Retinal pigment epithelial cell (primary cell): ENCODE data around the gene PRSS22.
A peak's percentile ranks its signal among the peaks of the same experiment; 100 is the strongest.

Experiments
- DNase-seq: peaks from one replicate; pipeline ENCODE4 v3.0.0-alpha.2; 2010; ENCODE audit warnings: low read depth
- H3K4me3 ChIP-seq: 2 replicates; pipeline ENCODE4 v1.5.1; 2011; ENCODE audit warnings: mild to moderate bottlenecking, low read length, control low read depth, moderate library complexity
- CTCF ChIP-seq: conservative IDR thresholded peaks from 2 replicates; pipeline ENCODE4 v1.5.1; 2011; ENCODE audit warnings: low read depth, low read length, control low read depth, inconsistent platforms

The PRSS22 gene

GRCh38 chr16:2848933-2849725, 8.8 kb downstream of the PRSS22 start:
- DNase-seq = no peak
- TF ChIP-seq CTCF = no peak
- H3K4me3 ChIP-seq = no peak overlapping the region

GRCh38 chr16:2846511-2847310, 11.3 kb downstream of the PRSS22 start:
- TF ChIP-seq CTCF = no peak
- no peak overlapping the region for H3K4me3 ChIP-seq
- peak; percentile 83 for DNase-seq

- no peak overlapping the region for H3K4me3 ChIP-seq
- no peak for TF ChIP-seq CTCF
- DNase-seq = no peak
Measured at GRCh38 chr16:2845116-2845515, 12.9 kb downstream of the PRSS22 start.

- DNase-seq = no peak
- TF ChIP-seq CTCF = no peak
- no peak overlapping the region for H3K4me3 ChIP-seq
Measured at GRCh38 chr16:2843526-2843925, 14.4 kb downstream of the PRSS22 start.

GRCh38 chr16:2842340-2843000, 15.5 kb downstream of the PRSS22 start:
- peak overlapping the region; percentile 22 for H3K4me3 ChIP-seq
- peak; percentile 64 for TF ChIP-seq CTCF
- DNase-seq = no peak

- peak overlapping the region; percentile 22 for H3K4me3 ChIP-seq
- TF ChIP-seq CTCF = no peak
- no peak for DNase-seq
Measured at GRCh38 chr16:2841606-2842339, 16.2 kb downstream of the PRSS22 start.
